Neural progenitor cell (in vitro differentiated cells): ENCODE data around the gene OR8A1. TPM values are rescaled to one million over a fixed set of nuclear protein-coding genes. Genes with fewer than 3 reads are reported as not detected.

ENCODE experiments used
- DNase-seq: peaks from one replicate; pipeline ENCODE4 v3.0.0-alpha.2; 2016; ENCODE audit warnings: low spot score
- H2AFZ ChIP-seq: fragments of 200-600 bp; sonication (generic); replicated peaks from 2 replicates; pipeline ENCODE4 v1.6.1; 2016; ENCODE audit warnings: antibody characterized with exemption
- H3F3A ChIP-seq: fragments of 200-600 bp; sonication (generic); 2 replicates; pipeline ENCODE4 v1.6.1; 2016; ENCODE audit warnings: antibody characterized with exemption, low read depth
- H3K27ac ChIP-seq: fragments of 200-600 bp; sonication (generic); 2 replicates; pipeline ENCODE4 v1.5.1; 2016; ENCODE audit warnings: mild to moderate bottlenecking
- H3K27me3 ChIP-seq: fragments of 200-600 bp; sonication (generic); 2 replicates; pipeline ENCODE4 v1.6.1; 2016; ENCODE audit warnings: mild to moderate bottlenecking, moderate library complexity
- H3K36me3 ChIP-seq: fragments of 200-600 bp; sonication (generic); 2 replicates; pipeline ENCODE4 v1.5.1; 2016
- H3K4me1 ChIP-seq: fragments of 200-600 bp; sonication (generic); 2 replicates; pipeline ENCODE4 v1.6.1; 2016; ENCODE audit warnings: mixed run types
- H3K4me2 ChIP-seq: fragments of 200-600 bp; sonication (generic); 2 replicates; pipeline ENCODE4 v1.6.1; 2016
- H3K4me3 ChIP-seq: fragments of 200-600 bp; sonication (generic); 2 replicates; pipeline ENCODE4 v1.5.1; 2016
- H3K79me2 ChIP-seq: fragments of 200-600 bp; sonication (generic); 2 replicates; pipeline ENCODE4 v1.6.1; 2016; ENCODE audit warnings: low read depth
- H3K9ac ChIP-seq: fragments of 200-600 bp; sonication (generic); 2 replicates; pipeline ENCODE4 v1.6.1; 2016
- H3K9me3 ChIP-seq: fragments of 200-600 bp; sonication (generic); 2 replicates; pipeline ENCODE4 v1.5.1; 2016; ENCODE audit warnings: low read depth
- H4K20me1 ChIP-seq: fragments of 200-600 bp; sonication (generic); 2 replicates; pipeline ENCODE4 v1.6.1; 2016; ENCODE audit warnings: low read depth
- H3K27ac Mint-ChIP-seq: 3 replicates; pipeline ENCODE4 v1.8.0; 2021; ENCODE audit warnings: mixed read lengths
- H3K27me3 Mint-ChIP-seq: 2 replicates; pipeline ENCODE4 v1.8.0; 2022; ENCODE audit warnings: low read depth, mild to moderate bottlenecking, inconsistent platforms, moderate library complexity, mixed read lengths; ENCODE audit not compliant: insufficient read depth
- H3K36me3 Mint-ChIP-seq: 3 replicates; pipeline ENCODE4 v1.8.0; 2021; ENCODE audit warnings: mixed read lengths
- H3K4me1 Mint-ChIP-seq: 3 replicates; pipeline ENCODE4 v1.8.0; 2021; ENCODE audit warnings: mixed read lengths
- H3K4me3 Mint-ChIP-seq: 3 replicates; pipeline ENCODE4 v1.8.0; 2021; ENCODE audit warnings: mild to moderate bottlenecking, moderate library complexity, mixed read lengths
- H3K9me3 Mint-ChIP-seq: 3 replicates; pipeline ENCODE4 v1.8.0; 2020; ENCODE audit warnings: mixed read lengths
- EZH2 ChIP-seq: fragments of 200-600 bp; sonication (generic); IDR thresholded peaks from 2 replicates; pipeline ENCODE4 v1.6.1; 2017; ENCODE audit warnings: antibody characterized with exemption, mild to moderate bottlenecking, moderate library complexity
- EZH2phosphoT487 ChIP-seq: fragments of 200-600 bp; sonication (generic); IDR thresholded peaks from 2 replicates; pipeline ENCODE4 v1.6.1; 2017; ENCODE audit warnings: antibody characterized with exemption
- total RNA-seq: library from RNA; depleted of rRNA; stranded (reverse); fragments of >200 nt; gene quantifications from 2 replicates; pipeline ENCODE4 v1.2.3, GENCODE V29; 2015; ENCODE audit warnings: low replicate concordance
- TF ChIP-seq, protein P1 (sequence below): fragments of 200-600 bp; sonication (generic); IDR thresholded peaks from 2 replicates; pipeline ENCODE4 v1.5.1; 2017; ENCODE audit warnings: antibody characterized with exemption, mild to moderate bottlenecking

Gene OR8A1
- total RNA-seq, 1 donor from 2014 or later: not detected

DNA sequence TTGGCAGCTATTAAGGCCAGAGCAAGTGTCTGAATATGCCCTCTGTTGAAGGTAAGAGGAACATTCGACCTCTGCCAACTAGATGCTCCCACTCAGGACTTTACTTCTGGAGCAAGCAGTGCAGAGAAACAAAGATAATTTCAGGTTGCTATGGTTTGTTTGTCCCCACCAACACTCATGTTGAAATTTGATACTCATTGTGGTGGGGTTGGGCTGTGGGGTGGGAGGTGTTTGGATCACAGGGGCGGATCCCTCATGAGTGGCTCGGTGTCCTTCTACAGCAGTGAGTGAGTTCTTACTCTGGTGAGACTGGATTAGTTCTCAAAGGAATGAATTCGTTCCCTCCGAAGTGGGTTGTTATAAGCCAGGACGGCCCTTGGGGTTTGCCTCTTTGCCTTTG is 12.0 kb downstream of the OR8A1 start:
- Mint-ChIP-seq H3K27me3 (peaks cover 2% of the 10 kb centered on the region), H3K4me3 (no peak overlapping the region), H3K27ac (peak overlapping the region; percentile 43), H3K4me1 (peaks cover 6% of the 10 kb centered on the region), H3K9me3 (no peaks in the 10 kb centered on the region), H3K36me3 (no peaks in the 10 kb centered on the region)
- no peak for DNase-seq
- Histone ChIP-seq H3K36me3 (no peaks in the 10 kb centered on the region), H3K4me3 (no peak overlapping the region), H3K9ac (no peak overlapping the region), H3F3A (no peaks in the 10 kb centered on the region), H3K9me3 (no peaks in the 10 kb centered on the region), H3K27me3 (no peaks in the 10 kb centered on the region), H3K79me2 (no peaks in the 10 kb centered on the region), H4K20me1 (no peaks in the 10 kb centered on the region), H2AFZ (peak overlapping the region; percentile 52), H3K4me2 (no peak overlapping the region), H3K27ac (no peak overlapping the region), H3K4me1 (peaks cover 6% of the 10 kb centered on the region)
- TF ChIP-seq EZH2 (no peak), EZH2phosphoT487 (no peak)

DNA sequence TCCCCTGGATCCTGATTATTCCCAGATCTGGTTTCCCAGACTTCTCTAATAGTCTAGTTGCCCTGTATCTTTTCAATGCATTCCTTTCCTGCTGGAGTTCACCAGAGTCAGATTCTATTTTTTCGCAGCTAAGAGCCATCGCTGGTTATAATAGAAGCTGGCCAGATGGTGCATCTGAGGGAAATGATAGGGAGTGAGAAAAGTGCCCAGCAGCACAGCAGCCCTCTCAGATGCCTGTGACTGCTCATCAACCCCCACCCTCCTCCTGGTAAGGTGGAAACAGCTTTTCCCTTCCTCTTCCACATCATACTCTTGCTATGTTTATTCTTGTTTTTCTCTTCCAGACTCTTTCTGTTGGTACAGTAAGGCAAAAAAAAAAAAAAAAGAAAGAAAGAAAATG is 12.8 kb downstream of the OR8A1 start:
- Histone ChIP-seq H4K20me1 (no peaks in the 10 kb centered on the region), H3K4me1 (peaks cover 6% of the 10 kb centered on the region), H3K9ac (no peak overlapping the region), H3K27ac (no peak overlapping the region), H3K27me3 (no peaks in the 10 kb centered on the region), H3K9me3 (no peaks in the 10 kb centered on the region), H3K79me2 (no peaks in the 10 kb centered on the region), H2AFZ (no peak overlapping the region), H3K4me2 (no peak overlapping the region), H3K36me3 (no peaks in the 10 kb centered on the region), H3F3A (no peaks in the 10 kb centered on the region), H3K4me3 (no peak overlapping the region)
- Mint-ChIP-seq H3K9me3 (no peaks in the 10 kb centered on the region), H3K27ac (no peak overlapping the region), H3K4me1 (peaks cover 6% of the 10 kb centered on the region), H3K27me3 (peaks cover 2% of the 10 kb centered on the region), H3K36me3 (no peaks in the 10 kb centered on the region), H3K4me3 (no peak overlapping the region)
- no peak for TF ChIP-seq EZH2phosphoT487
- no peak for TF ChIP-seq EZH2
- TF ChIP-seq, protein P1, sequence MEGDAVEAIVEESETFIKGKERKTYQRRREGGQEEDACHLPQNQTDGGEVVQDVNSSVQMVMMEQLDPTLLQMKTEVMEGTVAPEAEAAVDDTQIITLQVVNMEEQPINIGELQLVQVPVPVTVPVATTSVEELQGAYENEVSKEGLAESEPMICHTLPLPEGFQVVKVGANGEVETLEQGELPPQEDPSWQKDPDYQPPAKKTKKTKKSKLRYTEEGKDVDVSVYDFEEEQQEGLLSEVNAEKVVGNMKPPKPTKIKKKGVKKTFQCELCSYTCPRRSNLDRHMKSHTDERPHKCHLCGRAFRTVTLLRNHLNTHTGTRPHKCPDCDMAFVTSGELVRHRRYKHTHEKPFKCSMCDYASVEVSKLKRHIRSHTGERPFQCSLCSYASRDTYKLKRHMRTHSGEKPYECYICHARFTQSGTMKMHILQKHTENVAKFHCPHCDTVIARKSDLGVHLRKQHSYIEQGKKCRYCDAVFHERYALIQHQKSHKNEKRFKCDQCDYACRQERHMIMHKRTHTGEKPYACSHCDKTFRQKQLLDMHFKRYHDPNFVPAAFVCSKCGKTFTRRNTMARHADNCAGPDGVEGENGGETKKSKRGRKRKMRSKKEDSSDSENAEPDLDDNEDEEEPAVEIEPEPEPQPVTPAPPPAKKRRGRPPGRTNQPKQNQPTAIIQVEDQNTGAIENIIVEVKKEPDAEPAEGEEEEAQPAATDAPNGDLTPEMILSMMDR: no peak
- no peak for DNase-seq

DNA sequence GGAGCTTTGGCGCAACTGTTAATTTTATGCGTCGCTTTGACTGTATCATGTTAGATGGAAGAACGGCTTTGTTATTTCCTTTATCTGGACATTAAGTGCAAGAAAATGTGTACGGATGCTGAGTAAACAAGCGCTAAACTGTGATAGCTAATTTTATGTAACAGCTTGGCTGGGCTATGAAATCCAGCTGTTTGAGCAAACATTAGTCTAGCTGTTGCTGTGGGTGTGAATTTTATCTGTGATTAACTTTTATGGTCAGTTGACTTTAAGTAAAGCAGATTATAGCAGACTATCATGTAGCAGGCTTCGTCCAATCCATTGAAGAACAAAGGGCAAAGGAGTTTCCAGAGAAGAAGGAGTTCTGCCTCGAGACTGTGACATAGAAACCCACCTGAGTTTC is 14.0 kb downstream of the OR8A1 start:
- H3K9me3 Mint-ChIP-seq: no peaks in the 10 kb centered on the region
- H3K36me3 ChIP-seq: no peaks in the 10 kb centered on the region
- peaks cover 6% of the 10 kb centered on the region for H3K4me1 Mint-ChIP-seq
- H3K4me2 ChIP-seq: no peak overlapping the region
- no peaks in the 10 kb centered on the region for H3K9me3 ChIP-seq
- H3F3A ChIP-seq: no peaks in the 10 kb centered on the region
- peaks cover under 1% of the 10 kb centered on the region for H3K4me1 ChIP-seq
- peaks cover 2% of the 10 kb centered on the region for H3K27me3 Mint-ChIP-seq
- no peaks in the 10 kb centered on the region for H3K36me3 Mint-ChIP-seq
- no peak for TF ChIP-seq EZH2
- TF ChIP-seq, protein P1: no peak
- no peak for TF ChIP-seq EZH2phosphoT487
- no peak overlapping the region for H3K9ac ChIP-seq
- H3K27ac Mint-ChIP-seq: no peak overlapping the region
- no peaks in the 10 kb centered on the region for H4K20me1 ChIP-seq
- H3K27ac ChIP-seq: no peak overlapping the region
- no peak overlapping the region for H2AFZ ChIP-seq
- H3K4me3 ChIP-seq: no peak overlapping the region
- DNase-seq: no peak
- H3K79me2 ChIP-seq: no peaks in the 10 kb centered on the region
- no peak overlapping the region for H3K4me3 Mint-ChIP-seq
- H3K27me3 ChIP-seq: no peaks in the 10 kb centered on the region

DNA sequence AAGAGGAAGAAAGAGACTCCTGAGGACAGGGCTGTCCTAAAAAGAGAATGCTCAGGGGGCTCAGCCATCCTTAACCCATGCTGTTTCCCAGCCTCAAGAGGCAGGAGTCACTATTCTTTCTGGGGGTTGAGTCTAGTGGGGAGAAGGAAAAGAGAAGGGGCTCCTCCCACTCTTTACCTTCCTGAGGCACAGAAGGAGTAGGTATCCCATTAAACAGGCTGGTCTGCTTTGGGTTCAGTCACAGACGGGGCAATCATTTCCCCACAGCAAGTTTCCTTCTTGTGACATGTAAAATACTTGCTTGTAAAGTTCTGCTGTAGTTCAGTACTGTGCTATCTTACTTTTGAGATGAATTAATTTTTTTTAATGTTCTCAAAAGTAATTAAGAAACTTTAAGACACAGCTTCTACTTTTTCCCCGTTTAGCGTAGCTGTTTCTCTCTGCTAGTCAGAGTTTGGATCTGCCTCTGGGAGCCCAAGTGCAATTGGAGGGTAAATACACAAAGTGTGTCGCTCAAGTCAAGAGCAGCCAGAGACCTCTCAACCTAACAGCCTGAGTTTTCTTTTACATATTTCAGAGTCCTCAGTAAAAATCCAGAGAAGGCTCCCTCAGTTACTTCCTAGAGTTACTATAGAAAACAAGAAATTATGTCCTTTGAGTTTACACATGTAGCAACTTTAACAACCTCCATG is 15.0 kb downstream of the OR8A1 start:
- DNase-seq: no peak
- Mint-ChIP-seq H3K4me3 (no peak overlapping the region), H3K36me3 (no peaks in the 10 kb centered on the region), H3K4me1 (peaks cover 6% of the 10 kb centered on the region), H3K27me3 (no peaks in the 10 kb centered on the region), H3K27ac (no peak overlapping the region), H3K9me3 (peaks cover 2% of the 10 kb centered on the region)
- H3K79me2 ChIP-seq: no peaks in the 10 kb centered on the region
- H3K36me3 ChIP-seq: no peaks in the 10 kb centered on the region
- no peaks in the 10 kb centered on the region for H3K4me1 ChIP-seq
- peaks cover under 1% of the 10 kb centered on the region for H3F3A ChIP-seq
- TF ChIP-seq EZH2phosphoT487 (no peak), EZH2 (no peak)
- TF ChIP-seq, protein P1: no peak
- no peaks in the 10 kb centered on the region for H3K9me3 ChIP-seq
- no peak overlapping the region for H3K27ac ChIP-seq
- H4K20me1 ChIP-seq: no peaks in the 10 kb centered on the region
- no peak overlapping the region for H3K4me2 ChIP-seq
- H2AFZ ChIP-seq: peak overlapping the region; percentile 34
- no peak overlapping the region for H3K4me3 ChIP-seq
- no peaks in the 10 kb centered on the region for H3K27me3 ChIP-seq
- H3K9ac ChIP-seq: no peak overlapping the region
